ENCODE data around the gene KCNA4. TPM values are rescaled to one million over a fixed set of nuclear protein-coding genes. Genes with fewer than 3 reads are reported as not detected.

Gene KCNA4
- total RNA-seq, result not detected in 2 replicates

DNA sequence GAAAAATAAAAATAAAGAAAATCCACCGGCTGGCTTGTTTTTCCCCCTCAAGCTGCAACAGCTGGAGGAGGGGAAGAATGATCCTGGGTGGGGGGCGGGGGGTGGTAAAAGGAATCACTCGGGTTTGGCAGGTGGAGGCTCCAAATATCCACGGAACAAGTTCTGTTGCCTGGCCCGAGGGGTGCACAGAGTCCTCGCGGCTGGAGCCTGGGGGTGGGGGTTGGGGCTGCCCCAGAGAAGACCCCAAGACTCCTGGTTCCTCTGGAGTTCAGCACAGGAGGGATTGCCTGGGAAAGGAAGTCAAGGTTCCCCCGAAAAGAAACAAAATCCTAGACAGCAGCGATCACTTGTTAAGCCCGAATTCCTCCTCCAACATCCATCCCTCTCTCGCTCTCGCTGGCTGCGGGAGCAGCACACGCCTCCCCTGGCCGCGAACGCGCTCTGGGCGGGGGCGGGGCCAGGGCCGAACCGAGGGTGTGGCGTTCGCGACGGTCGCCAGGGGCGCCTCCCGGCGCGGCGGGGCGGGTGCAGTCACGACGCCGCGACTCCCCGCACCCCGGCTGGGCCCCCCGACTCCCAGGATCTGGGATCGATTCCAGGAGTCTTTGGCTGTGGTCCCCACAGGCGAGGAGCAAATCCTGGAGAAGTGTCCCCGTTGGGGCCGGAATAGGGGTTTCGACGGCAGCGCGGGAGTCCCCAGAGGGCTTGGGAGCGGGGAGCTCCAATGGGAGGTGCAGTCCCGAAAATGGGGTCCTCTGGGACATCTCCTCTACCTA lies at the start of gene KCNA4:
Gene KCNA4, minus strand, starts transcription at position 443 of the 776 bp plus-strand sequence. CDS start 4,352 bp downstream, outside the sequence.

Other genes starting within 250 kb of the KCNA4 start
- not detected in 2 replicates for gene FSHB, start 214.0 kb upstream of the KCNA4 start, total RNA-seq